Measurements from ENCODE around the gene THRA.

Gene THRA

GRCh38 chr17:40032322-40033320 is 30.1 kb upstream of the THRA start:
- H3K27ac ChIP-seq = no peak overlapping the region
- TF ChIP-seq, protein P1, sequence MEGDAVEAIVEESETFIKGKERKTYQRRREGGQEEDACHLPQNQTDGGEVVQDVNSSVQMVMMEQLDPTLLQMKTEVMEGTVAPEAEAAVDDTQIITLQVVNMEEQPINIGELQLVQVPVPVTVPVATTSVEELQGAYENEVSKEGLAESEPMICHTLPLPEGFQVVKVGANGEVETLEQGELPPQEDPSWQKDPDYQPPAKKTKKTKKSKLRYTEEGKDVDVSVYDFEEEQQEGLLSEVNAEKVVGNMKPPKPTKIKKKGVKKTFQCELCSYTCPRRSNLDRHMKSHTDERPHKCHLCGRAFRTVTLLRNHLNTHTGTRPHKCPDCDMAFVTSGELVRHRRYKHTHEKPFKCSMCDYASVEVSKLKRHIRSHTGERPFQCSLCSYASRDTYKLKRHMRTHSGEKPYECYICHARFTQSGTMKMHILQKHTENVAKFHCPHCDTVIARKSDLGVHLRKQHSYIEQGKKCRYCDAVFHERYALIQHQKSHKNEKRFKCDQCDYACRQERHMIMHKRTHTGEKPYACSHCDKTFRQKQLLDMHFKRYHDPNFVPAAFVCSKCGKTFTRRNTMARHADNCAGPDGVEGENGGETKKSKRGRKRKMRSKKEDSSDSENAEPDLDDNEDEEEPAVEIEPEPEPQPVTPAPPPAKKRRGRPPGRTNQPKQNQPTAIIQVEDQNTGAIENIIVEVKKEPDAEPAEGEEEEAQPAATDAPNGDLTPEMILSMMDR (IDR thresholded peaks at IDR 0.05; ENCODE audit: low read depth, low read length) = no peak
- H3K9me3 ChIP-seq (ENCODE audit: severe bottlenecking) = no peaks in the 10 kb centered on the region
- H3K36me3 ChIP-seq = peaks cover 90% of the 10 kb centered on the region
- H3K27me3 ChIP-seq (ENCODE audit: insufficient read depth, low read depth, severe bottlenecking) = no peaks in the 10 kb centered on the region
- DNase-seq = no peak
- H3K4me3 ChIP-seq (ENCODE audit: low read depth, low read length) = no peak overlapping the region

GRCh38 chr17:40033339-40033738 is 29.4 kb upstream of the THRA start:
- no peak overlapping the region for H3K4me3 ChIP-seq (ENCODE audit: low read depth, low read length)
- H3K9me3 ChIP-seq (ENCODE audit: severe bottlenecking) = no peaks in the 10 kb centered on the region
- peaks cover 83% of the 10 kb centered on the region for H3K36me3 ChIP-seq
- no peaks in the 10 kb centered on the region for H3K27me3 ChIP-seq (ENCODE audit: insufficient read depth, low read depth, severe bottlenecking)
- no peak for DNase-seq
- TF ChIP-seq, protein P1 (IDR thresholded peaks at IDR 0.05; ENCODE audit: low read depth, low read length) = no peak
- no peak overlapping the region for H3K27ac ChIP-seq

DNA sequence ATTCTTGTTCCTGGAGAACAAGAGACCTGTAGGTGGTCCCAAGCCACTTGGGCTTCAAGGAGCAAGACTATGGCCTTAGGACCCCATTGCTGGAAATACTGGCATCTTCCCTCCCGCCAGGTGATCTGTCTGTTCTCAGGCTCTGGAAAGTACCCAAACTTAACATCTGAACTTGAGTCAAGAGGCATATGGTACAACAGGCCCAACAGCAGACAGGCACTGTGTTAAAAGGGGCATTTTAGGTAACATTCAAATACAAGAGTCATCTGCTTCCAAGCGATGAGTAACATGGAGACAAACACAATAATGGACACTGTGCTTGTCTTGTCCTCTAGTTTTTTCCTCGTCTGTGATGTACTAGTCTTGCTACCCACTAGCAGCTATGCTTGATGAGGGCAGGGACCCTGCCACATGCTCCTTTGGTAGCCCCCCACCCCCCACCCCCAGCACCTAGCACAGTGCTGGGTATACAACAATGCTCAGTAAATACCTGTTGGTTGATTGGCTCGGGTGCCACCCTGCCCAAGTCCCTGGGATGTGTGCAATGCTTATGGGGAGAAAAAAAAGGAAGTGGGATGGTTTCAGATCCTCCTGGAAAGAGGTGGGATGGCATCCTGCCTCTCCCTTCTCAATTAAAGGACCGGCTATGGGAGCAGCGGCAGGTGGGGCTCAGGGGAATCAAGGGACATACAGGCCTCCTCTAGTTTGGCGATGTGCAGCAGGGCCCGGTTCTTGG is 28.2 kb upstream of the THRA start:
- H3K27me3 ChIP-seq (ENCODE audit: insufficient read depth, low read depth, severe bottlenecking) = no peaks in the 10 kb centered on the region
- H3K36me3 ChIP-seq = peaks cover 73% of the 10 kb centered on the region
- H3K27ac ChIP-seq = no peak overlapping the region
- no peak for DNase-seq
- TF ChIP-seq, protein P1 (IDR thresholded peaks at IDR 0.05; ENCODE audit: low read depth, low read length) = no peak
- no peaks in the 10 kb centered on the region for H3K9me3 ChIP-seq (ENCODE audit: severe bottlenecking)
- H3K4me3 ChIP-seq (ENCODE audit: low read depth, low read length) = no peak overlapping the region

GRCh38 chr17:40035162-40035559 is 27.6 kb upstream of the THRA start:
- TF ChIP-seq, protein P1 (IDR thresholded peaks at IDR 0.05; ENCODE audit: low read depth, low read length) = peak; percentile 100
- H3K27ac ChIP-seq = no peak overlapping the region
- DNase-seq = peak; percentile 79
- no peaks in the 10 kb centered on the region for H3K9me3 ChIP-seq (ENCODE audit: severe bottlenecking)
- no peaks in the 10 kb centered on the region for H3K27me3 ChIP-seq (ENCODE audit: insufficient read depth, low read depth, severe bottlenecking)
- peaks cover 68% of the 10 kb centered on the region for H3K36me3 ChIP-seq
- H3K4me3 ChIP-seq (ENCODE audit: low read depth, low read length) = no peak overlapping the region

DNA sequence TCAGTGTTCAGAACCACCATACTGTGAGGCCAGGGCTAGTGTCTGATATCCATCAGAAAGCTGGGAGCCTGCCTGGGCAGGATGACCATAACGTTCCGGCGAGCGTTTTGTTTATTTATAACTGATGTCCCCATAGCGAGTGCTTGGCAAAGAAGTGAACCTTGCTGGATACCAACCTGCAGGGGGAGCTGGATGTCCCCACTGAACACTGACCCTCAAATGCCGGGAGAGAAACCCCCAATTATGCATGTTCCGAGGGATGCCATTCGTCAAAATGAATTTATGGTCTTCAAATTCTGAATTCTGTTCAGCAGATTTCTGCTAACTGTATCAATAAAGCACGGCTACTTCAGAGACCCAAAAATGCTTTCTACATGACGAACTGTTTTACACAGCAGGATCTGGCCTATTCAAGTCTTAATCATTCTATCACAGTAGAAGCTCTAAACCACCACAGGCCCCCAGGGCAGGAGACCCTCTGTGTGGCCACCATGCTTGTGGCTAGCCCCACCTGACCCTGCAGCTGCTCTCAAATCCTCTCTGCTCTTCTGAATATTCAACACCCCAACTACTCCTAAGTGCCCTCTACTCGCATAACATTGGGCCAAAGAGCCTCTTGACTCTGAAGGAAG is 23.8 kb upstream of the THRA start:
- Histone ChIP-seq H3K4me3 (ENCODE audit: low read depth, low read length) (no peak overlapping the region), H3K27me3 (ENCODE audit: insufficient read depth, low read depth, severe bottlenecking) (no peaks in the 10 kb centered on the region), H3K27ac (no peak overlapping the region), H3K9me3 (ENCODE audit: severe bottlenecking) (no peaks in the 10 kb centered on the region), H3K36me3 (peaks cover 52% of the 10 kb centered on the region)
- DNase-seq = peak; percentile 49
- TF ChIP-seq, protein P1 (IDR thresholded peaks at IDR 0.05; ENCODE audit: low read depth, low read length) = peak; percentile 84

Measured in WERI-Rb-1 (cell line).